ENCODE data around the gene FOLR1.
"Not testable (repeated sequence)": the region's sequence is repeated elsewhere in the genome, so short reads cannot be mapped to it uniquely, and the experiment has no call there.

FOLR1 gene

DNA sequence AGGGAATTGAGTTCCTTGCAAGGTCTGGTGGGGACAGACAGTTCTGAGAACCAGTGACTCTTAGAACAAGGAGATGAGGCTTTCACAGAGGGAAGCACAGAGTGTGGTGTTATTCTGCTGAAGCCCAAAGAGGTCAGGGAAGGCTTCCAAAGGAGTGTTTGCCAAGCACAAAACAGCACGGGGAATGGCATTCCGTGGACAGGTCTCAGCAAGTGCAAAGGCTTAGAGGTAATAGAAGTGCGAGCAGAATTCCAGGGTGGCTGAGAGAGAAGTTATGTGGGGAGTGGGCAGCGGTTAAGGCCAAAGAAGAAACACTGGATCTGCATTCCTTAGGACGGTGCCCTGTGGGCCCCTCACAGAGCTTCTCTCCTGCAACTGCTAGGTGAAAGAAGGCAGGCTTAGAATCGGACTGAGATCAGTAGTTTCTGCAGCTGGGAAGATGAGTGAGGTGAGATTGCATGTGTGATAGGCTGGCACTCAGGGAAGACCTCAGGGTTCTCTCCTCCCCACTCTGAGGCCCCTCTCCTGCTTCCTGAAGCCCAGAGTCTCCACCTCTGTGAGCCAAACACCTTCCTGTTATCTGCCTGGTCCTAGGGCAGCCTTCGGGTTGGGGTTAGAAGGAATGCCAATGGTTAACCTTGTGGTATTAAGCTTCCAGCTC, 10.9 kb upstream of the FOLR1 start:
- in situ Hi-C loops (cut with HindIII; ENCODE audit: low sequenced_read_pairs): not testable (repeated sequence)

DNA sequence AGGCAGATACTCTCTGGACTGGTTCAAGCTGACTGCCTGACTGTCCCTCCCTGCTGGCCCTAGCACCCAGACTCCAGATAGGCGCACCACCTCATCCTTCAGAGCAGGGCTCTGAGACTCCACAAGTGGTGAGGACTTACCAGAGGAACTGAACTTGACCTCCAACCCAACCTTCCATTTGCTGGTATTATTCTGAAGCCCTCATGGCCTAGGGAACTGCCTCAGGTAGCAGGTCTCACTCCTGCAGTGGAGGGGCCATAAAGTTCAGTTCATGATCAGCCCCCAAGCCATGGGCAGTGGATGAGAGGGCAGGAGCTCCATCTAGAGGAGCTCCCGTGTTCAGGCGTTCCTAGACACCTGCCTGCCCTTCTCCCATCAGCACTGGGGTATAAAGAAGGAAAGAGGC, 10.4 kb upstream of the FOLR1 start:
- in situ Hi-C loops (cut with HindIII; ENCODE audit: low sequenced_read_pairs): not testable (repeated sequence)

DNA sequence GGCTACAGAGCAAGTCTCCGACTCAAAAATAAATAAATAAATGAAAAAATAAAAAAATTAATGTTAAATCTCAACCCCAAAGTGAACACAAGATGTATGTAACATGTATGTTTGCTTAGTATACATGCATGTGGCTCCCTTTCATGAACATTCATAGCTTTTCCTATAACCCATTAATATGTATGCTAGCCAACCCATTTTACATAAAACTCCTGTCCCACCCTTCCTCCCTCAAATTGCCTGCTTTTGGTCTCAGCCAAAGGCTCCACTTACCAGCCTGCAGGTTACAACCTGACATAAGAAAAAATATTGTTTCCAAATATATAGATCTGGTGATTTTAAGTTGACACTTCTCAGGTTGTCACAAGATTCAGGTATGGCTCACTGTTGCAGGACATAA, 3.7 kb upstream of the FOLR1 start:
- in situ Hi-C loops (cut with HindIII; ENCODE audit: low sequenced_read_pairs): no loop called here

DNA sequence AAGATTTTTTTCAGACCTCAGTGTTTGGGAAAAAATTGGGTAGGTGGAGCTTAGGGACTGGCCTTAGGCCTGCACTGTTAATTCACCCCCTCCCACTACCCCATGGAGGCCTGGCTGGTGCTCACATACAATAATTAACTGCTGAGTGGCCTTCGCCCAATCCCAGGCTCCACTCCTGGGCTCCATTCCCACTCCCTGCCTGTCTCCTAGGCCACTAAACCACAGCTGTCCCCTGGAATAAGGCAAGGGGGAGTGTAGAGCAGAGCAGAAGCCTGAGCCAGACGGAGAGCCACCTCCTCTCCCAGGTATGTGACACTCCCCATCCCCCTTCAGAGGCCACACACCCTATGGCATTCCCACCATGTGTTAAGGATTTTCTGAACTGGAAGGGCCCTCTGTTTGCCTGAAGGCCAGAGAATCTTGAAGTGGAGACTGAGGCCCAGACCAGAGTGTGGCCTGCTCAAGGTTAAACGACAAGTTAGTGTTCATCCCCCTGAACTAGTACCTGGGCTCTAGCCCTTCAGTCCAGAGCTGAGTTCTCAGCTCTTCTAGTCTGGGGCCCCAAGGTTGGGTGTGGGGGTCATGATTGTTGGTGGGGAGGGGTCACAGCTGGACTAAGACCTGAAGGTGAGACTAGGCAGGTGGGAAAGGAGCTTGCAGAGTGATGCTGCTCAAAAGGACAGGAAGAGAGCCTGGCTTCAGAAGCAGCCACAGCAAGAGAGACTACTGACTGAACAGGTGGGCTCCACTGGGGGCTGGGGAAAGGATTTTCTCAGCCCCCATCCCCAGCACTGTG, 2.3 kb upstream of the FOLR1 start:
- in situ Hi-C loops (cut with HindIII; ENCODE audit: low sequenced_read_pairs): no loop called here

DNA sequence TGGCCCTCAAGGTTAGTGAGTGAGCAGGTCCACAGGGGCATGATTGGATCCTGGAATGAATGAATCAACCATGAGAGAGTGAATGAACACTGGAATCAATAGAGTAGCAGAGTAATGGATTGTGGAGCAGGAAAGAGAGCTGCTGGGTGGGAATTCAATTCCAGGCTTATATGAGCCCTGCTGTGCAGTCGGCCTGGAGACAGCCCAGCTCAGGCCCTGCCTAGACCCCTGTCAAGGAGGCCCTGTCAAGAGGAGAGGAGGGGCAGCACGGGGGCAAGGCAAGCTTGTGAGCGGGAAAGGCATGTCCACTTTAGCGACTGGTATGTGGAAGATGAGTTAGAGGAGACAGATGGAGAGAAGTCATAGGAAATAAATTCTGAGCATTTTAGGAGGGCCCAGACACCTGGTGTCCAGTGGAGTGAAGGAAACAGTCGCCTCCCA, 1.3 kb upstream of the FOLR1 start:
- in situ Hi-C loops (cut with HindIII; ENCODE audit: low sequenced_read_pairs): no loop called here

DNA sequence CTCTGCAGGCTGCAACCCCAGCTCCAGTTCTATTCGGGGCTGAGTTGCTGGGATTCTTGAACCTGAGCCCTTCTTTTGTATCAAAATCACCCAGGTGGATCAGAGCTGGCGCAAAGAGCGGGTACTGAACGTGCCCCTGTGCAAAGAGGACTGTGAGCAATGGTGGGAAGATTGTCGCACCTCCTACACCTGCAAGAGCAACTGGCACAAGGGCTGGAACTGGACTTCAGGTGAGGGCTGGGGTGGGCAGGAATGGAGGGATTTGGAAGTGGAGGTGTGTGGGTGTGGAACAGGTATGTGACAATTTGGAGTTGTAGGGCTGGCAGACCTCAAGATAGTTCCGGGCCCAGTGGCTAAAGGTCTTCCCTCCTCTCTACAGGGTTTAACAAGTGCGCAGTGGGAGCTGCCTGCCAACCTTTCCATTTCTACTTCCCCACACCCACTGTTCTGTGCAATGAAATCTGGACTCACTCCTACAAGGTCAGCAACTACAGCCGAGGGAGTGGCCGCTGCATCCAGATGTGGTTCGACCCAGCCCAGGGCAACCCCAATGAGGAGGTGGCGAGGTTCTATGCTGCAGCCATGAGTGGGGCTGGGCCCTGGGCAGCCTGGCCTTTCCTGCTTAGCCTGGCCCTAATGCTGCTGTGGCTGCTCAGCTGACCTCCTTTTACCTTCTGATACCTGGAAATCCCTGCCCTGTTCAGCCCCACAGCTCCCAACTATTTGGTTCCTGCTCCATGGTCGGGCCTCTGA, 3.8 kb downstream of the FOLR1 start:
- in situ Hi-C loops (cut with HindIII; ENCODE audit: low sequenced_read_pairs): no loop called here

DNA sequence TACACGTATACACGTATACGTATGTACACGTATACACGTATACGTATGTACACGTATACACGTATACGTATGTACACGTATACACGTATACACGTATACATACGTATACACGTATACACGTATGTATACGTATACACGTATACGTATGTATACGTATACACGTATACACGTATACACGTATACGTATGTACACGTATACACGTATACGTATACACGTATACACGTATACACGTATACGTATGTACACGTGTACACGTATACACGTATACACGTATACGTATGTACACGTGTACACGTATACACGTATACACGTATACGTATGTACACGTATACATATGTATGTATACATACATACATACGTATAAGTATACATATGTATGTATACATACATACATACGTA, 9.5 kb downstream of the FOLR1 start:
- in situ Hi-C loops (cut with HindIII; ENCODE audit: low sequenced_read_pairs): not testable (repeated sequence)

DNA sequence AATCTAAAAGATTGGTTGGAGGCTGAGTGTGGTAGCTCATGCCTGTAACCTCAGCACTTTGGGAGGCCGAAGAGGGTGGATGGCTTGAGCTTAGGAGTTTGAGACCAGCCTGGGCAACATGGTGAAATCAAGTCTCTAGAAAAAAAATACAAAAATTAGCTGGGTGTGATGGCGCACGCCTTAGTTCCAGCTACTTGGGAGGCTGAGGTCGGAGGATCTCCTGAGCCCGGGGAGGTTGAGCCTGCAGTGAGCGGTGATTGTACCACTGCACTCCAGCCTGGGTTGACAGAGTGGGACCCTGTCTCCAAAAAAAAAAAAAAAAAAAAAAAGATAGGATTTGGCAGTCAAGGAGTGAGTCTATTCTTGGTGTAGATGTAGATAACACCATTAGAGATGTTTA, 10.6 kb downstream of the FOLR1 start:
- in situ Hi-C loops (cut with HindIII; ENCODE audit: low sequenced_read_pairs): no loop called here

DNA sequence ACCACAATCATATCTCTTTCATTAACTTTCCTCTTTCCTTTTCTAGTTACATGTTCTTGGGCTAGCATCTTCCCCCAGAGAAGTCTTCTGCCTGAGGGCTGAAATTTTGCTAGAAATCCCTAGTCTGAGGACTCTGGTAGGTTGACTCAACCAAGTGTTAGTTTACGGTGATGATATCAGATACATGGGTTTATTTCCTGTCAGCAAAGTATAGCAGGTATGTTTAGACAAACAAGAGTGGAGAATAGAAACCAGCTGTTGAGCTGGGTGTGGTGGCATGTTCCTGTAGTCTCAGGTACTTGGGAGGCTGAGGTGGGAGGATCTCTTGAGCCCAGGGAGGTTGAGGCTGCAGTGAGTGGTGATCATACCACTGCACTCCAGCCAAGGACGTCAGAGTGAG, 11.2 kb downstream of the FOLR1 start:
- in situ Hi-C loops (cut with HindIII; ENCODE audit: low sequenced_read_pairs): no loop called here

DNA sequence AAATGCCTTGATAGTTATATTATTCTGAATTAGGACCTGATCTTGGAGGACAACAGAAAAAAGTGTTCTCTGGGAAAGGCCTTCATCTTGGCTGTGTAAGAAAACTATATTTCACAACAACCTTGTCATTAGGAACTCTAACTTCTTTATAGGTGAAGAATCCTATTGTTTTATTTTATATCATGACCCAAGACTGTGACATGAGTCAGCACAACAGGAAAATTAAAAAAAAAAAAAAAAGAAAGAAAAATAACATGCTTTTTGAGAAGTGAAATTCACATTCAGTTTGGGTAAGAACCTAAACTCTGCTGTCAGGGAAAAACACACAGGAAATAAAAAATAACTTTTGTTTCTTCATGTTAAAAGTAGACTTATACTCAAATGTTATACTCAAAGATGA, 12.9 kb downstream of the FOLR1 start:
- in situ Hi-C loops (cut with HindIII; ENCODE audit: low sequenced_read_pairs): no loop called here

DNA sequence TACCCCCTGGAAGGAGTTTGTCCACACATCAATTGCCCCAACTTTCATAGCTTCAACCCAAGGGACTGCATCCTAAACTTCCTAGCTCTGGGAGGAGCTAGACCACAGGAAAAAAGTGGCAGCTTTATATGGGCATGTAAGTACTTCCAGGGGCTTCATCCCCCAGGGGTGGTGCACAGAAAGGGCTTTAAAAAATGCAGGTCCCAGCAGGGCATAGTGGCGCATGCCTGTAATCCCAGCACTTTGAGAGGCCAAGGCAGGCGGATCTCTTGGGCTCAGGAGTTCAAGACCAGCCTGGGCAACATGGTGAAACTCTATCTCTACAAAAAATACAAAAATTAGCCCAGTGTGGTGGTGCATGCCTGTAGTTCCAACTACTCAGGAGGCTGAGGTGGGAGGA, 14.9 kb downstream of the FOLR1 start:
- in situ Hi-C loops (cut with HindIII; ENCODE audit: low sequenced_read_pairs): not testable (repeated sequence)

DNA sequence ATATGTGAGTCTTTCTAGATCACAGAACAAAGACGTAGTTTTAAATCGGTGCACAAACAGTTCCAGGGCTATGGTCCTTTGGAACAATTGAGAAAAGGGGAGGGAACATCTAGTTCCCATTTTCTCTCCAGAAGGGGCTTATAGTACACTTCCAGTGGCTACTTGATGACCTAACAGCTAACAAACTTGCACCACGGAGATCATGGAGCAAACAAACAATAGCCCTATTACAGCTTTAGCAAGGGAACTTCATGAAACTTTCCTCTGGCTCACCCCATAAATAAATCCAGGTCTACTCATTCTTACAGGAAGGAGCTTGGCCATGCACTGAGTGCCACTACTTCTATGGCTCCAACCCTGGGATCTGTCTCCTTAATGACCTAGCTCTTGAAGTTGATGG, 16.3 kb downstream of the FOLR1 start:
- in situ Hi-C loops (cut with HindIII; ENCODE audit: low sequenced_read_pairs): no loop called here

DNA sequence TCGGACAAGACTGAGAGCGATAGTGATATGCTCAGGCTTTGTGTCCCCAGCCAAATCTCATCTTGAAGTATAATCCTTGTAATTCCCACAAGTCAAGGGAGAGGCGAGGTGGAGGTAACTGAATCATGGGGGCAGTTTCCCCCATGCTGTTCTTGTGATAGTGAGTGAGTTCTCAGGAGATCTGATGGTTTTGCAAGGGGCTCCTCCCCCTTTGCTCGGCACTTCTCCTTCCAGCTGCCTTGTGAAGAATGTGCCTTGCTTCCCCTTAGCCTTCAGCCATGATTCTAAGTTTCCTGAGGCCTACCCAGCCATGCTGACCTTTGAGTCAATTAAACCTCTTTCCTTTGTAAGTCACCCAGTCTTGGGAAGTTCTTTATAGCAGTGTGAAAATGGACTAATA, 17.2 kb downstream of the FOLR1 start:
- in situ Hi-C loops (cut with HindIII; ENCODE audit: low sequenced_read_pairs): no loop called here

DNA sequence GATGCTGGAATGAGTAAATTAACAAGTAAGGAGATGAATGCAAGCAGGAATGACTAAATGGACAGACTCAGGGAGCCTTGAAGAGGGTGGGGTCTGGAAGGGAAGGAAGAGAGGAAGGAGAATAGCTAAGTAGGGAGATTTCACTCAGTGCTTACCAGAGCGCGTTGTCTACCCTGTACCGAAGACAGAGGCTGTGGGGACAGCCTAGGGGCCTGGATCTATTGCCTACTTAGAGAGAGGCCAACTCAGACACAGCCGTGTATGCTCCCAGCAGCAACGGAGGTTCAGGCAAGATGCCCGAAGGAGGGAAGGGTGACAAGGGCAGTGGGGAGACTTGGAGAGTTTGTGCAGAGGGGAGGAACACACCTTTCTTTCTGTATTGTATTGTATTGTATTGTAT, 24.7 kb downstream of the FOLR1 start, which contains the start of gene FOLR2:
Gene FOLR2, plus strand, starts transcription at position 157 of the 400 bp plus-strand sequence. CDS start 1,791 bp downstream, outside the sequence.
- in situ Hi-C loops (cut with HindIII; ENCODE audit: low sequenced_read_pairs): no loop called here

DNA sequence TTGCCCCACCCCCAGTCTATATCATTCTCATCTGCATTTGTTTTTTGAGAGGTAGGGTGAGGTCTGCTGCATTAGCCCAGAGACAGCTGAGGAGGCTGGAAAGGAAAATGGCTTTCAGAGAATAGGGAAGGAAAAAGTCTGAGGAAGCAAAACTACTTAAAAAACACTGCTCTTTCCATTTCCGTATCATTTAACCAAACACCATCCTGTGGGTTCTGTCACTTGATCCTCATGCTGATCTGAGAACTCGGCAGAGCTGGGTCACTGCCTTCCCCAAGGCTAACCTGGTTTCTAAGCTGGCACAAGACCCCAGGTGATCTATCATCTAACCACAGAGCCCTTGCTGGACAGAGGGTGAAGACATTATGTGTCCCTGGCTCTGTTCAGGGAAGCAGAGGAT, 25.9 kb downstream of the FOLR1 start:
- in situ Hi-C loops (cut with HindIII; ENCODE audit: low sequenced_read_pairs): no loop called here

DNA sequence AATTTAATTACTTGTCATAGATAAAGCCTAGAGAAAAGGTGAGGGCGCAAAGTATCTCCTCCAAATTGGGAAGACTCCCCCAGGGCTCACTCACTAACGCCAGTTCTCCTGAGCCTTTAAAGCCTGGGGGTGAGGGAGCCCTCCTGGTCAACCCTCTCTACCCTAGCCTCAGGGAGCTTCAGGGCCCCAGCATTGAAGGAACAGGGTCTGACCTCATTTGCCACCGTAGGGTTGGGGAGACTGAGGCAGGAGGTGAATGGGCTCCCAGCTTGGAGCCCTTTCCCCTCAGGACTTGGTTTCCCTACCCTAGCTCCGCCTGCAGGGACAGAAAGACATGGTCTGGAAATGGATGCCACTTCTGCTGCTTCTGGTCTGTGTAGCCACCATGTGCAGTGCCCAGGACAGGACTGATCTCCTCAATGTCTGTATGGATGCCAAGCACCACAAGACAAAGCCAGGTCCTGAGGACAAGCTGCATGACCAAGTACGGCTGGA, 26.4 kb downstream of the FOLR1 start:
- in situ Hi-C loops (cut with HindIII; ENCODE audit: low sequenced_read_pairs): no loop called here

DNA sequence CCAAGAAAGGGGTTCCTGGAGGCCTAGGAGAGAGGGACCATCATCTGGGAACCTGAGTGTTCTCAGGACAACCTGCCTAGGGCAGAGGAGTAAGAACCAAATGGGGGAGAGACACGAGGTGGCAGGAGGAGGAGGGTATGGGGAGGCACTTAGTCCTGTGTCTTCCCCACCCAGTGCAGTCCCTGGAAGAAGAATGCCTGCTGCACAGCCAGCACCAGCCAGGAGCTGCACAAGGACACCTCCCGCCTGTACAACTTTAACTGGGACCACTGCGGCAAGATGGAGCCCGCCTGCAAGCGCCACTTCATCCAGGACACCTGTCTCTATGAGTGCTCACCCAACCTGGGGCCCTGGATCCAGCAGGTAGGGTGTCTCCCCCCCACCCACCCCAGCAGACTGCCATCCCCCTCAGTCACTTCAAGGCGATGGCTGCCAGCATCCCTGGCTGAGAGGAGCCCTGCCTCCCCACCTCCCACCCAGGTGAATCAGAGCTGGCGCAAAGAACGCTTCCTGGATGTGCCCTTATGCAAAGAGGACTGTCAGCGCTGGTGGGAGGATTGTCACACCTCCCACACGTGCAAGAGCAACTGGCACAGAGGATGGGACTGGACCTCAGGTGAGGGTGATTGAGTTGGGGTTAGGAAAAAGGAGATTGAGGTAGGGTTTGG, 28.9 kb downstream of the FOLR1 start:
- in situ Hi-C loops (cut with HindIII; ENCODE audit: low sequenced_read_pairs): no loop called here

DNA sequence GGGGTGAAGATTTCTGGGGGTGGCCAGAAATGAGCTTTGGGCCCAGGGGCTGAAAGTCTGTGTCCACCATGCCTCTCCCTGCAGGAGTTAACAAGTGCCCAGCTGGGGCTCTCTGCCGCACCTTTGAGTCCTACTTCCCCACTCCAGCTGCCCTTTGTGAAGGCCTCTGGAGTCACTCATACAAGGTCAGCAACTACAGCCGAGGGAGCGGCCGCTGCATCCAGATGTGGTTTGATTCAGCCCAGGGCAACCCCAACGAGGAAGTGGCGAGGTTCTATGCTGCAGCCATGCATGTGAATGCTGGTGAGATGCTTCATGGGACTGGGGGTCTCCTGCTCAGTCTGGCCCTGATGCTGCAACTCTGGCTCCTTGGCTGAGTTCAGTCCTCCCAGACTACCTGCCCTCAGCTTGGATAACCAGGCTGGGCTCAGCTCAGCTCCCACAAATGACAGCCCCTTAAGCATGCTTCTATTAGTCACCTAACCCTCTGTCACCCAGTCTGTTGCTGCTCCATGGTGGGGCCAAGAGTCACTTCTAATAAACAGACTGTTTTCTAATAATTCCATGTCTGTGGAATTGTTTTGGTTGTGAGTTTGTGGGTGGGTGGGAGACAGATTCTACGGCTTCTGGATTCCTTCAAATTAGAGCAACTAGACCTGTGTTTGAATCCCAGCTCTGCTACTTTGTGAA, 29.6 kb downstream of the FOLR1 start:
- in situ Hi-C loops (cut with HindIII; ENCODE audit: low sequenced_read_pairs): no loop called here

DNA sequence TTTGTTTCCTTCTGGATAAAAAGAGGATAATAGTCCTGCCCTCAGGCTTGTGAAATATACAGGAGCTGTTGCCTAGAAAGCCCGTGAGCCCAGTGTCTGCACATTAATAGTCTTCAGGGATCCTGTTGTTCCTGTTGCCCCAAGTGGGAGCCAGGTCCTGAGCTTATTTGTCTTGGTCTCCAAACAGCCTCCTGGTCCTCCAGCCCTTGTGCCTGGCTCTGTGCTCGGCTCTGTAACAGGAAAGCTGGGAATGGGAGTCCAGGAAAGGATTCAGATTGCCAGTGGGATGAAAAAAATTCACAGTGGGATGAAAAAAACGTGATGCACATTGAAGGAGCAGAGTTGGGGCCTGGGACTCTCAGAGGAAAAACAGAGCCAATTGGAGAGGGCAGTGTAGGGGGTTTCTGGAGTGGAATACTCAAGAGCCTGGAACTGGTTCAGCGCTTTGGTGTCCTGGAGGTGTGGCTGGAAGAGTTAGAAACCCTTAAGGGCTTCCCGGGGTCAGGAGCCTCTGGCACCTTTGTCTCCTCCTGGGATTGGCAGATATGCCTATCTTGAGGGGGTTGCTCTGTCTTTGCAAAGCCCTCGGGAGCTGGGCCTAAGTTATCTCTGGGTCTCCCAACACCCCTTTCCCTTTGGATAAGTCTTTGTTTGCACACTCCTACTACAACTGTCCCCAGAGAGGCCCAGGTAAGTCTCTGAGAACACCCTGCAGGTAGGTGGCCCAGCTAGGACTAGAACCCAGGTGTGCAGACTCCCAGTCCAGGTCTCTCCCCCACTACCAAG, 30.4 kb downstream of the FOLR1 start:
- in situ Hi-C loops (cut with HindIII; ENCODE audit: low sequenced_read_pairs): no loop called here

Data from DLD1 (cell line).